Keratinocyte (primary cell): ENCODE measurements around the gene CFAP91. TPM values are rescaled to one million over a fixed set of nuclear protein-coding genes. Genes with fewer than 3 reads are reported as not detected.

Source experiments
- DNase-seq: peaks from one replicate; pipeline ENCODE4 v3.0.0-alpha.2; 2011; ENCODE audit warnings: low read depth, missing footprints, low spot score
- FAIRE-seq: peaks from 2 replicates; lab custom pipeline; 2011; peaks lifted over from hg19 to GRCh38; lab: Jason Lieb, UNC
- H2AFZ ChIP-seq: 2 replicates; pipeline ENCODE4 v1.6.0; 2012; ENCODE audit warnings: low read length, control low read depth, inconsistent platforms; ENCODE audit not compliant: control insufficient read depth
- H3K27ac ChIP-seq: 2 replicates; pipeline ENCODE4 v1.5.1; 2011; ENCODE audit warnings: low read length; ENCODE audit not compliant: control insufficient read depth, insufficient read depth
- H3K27me3 ChIP-seq: 3 replicates; pipeline ENCODE4 v1.6.0; 2011; ENCODE audit warnings: low read length; ENCODE audit not compliant: control insufficient read depth, insufficient read depth; ENCODE audit errors: extremely low read depth
- H3K36me3 ChIP-seq, 2 experiments: 2 replicates in 1 of 2; 3 replicates in 1 of 2; pipeline ENCODE4 v1.5.1; 2011; ENCODE audit warnings: low read length in 2 of 2, mild to moderate bottlenecking in 1 of 2; ENCODE audit not compliant: control insufficient read depth in 2 of 2, insufficient read depth in 2 of 2; ENCODE audit errors: extremely low read depth in 1 of 2
- H3K4me1 ChIP-seq: 3 replicates; pipeline ENCODE4 v1.5.1; 2011; ENCODE audit warnings: low read length; ENCODE audit not compliant: control insufficient read depth, insufficient read depth; ENCODE audit errors: extremely low read depth
- H3K4me2 ChIP-seq: 3 replicates; pipeline ENCODE4 v1.6.0; 2011; ENCODE audit warnings: low read depth, low read length; ENCODE audit not compliant: control insufficient read depth, insufficient read depth; ENCODE audit errors: extremely low read depth
- H3K4me3 ChIP-seq, 3 experiments: fragments of 200-600 bp in 1 of 3; sonication (generic) in 1 of 3; 2 replicates in 2 of 3; 3 replicates in 1 of 3; pipeline ENCODE4 v1.5.1; 2011 to 2016; ENCODE audit warnings: low read length in 3 of 3, mild to moderate bottlenecking in 3 of 3, control low read depth in 2 of 3, inconsistent platforms in 1 of 3, low read depth in 1 of 3, mixed read lengths in 1 of 3, mixed run types in 1 of 3, moderate library complexity in 1 of 3; ENCODE audit not compliant: control insufficient read depth in 2 of 3, insufficient read depth in 2 of 3; ENCODE audit errors: extremely low read depth in 1 of 3
- H3K79me2 ChIP-seq: 2 replicates; pipeline ENCODE4 v1.6.0; 2012; ENCODE audit warnings: low read length; ENCODE audit not compliant: control insufficient read depth, insufficient read depth
- H3K9ac ChIP-seq: 3 replicates; pipeline ENCODE4 v1.6.0; 2011; ENCODE audit warnings: low read length; ENCODE audit not compliant: control insufficient read depth, insufficient read depth; ENCODE audit errors: extremely low read depth
- H3K9me1 ChIP-seq: 3 replicates; pipeline ENCODE4 v1.6.0; 2011; ENCODE audit warnings: low read length; ENCODE audit not compliant: control insufficient read depth, insufficient read depth; ENCODE audit errors: extremely low read depth
- H3K9me3 ChIP-seq: 2 replicates; pipeline ENCODE4 v1.5.1; 2012; ENCODE audit warnings: low read depth, low read length; ENCODE audit not compliant: control insufficient read depth
- H4K20me1 ChIP-seq: 3 replicates; pipeline ENCODE4 v1.6.0; 2011; ENCODE audit warnings: low read length; ENCODE audit not compliant: control insufficient read depth, insufficient read depth; ENCODE audit errors: extremely low read depth
- CTCF ChIP-seq, 3 experiments: IDR thresholded peaks in 1 of 3; conservative IDR thresholded peaks in 1 of 3; optimal IDR thresholded peaks in 1 of 3; 2 replicates in 2 of 3; 3 replicates in 1 of 3; pipeline versions ENCODE3 to v1.5.1; 2011; ENCODE audit warnings: low read length in 3 of 3, mild to moderate bottlenecking in 3 of 3, moderate library complexity in 2 of 3, control low read depth in 1 of 3, inconsistent platforms in 1 of 3; ENCODE audit not compliant: insufficient read depth in 2 of 3; ENCODE audit errors: extremely low read depth in 1 of 3
- EZH2 ChIP-seq: IDR thresholded peaks from one replicate; pipeline ENCODE4 v1.6.1; 2012; ENCODE audit warnings: inconsistent platforms, mild to moderate bottlenecking, low read length, moderate library complexity
- dilution Hi-C: fragments of 300-500 bp; cut with MboI; formaldehyde crosslinking; loops from one replicate; pipeline ENCODE4 v1.7.0; 2020; ENCODE audit warnings: low sequenced_read_pairs; ENCODE audit not compliant: extremely low pct_ligation_motif_present
- polyA plus RNA-seq, 5 experiments: library from polyadenylated mRNA; depleted of rRNA in 3 of 5; stranded (reverse) in 3 of 5; stranded (forward) in 1 of 5; unstranded in 1 of 5; fragments of >200 nt; gene quantifications; 1 replicate in 1 of 5; 2 replicates in 3 of 5; 3 replicates in 1 of 5; pipeline versions ENCODE4 v1.2.1 to v1.2.3, GENCODE V29; 2011 to 2012; ENCODE audit warnings: missing spikeins in 2 of 5, low read depth in 1 of 5, low replicate concordance in 1 of 5

CFAP91 gene
- polyA plus RNA-seq, 1 donor (not counting 4 experiments of a cell fraction or from before 2014, with no cell fraction given), result not detected

GRCh38 chr3:119657887-119658702, 44.7 kb upstream of the CFAP91 start:
- Histone ChIP-seq H2AFZ (no peak overlapping the region), H3K9ac (no peak overlapping the region), H3K4me3 (no peak overlapping the region), H3K4me1 (no peaks in the 10 kb centered on the region), H3K36me3 (no peaks in the 10 kb centered on the region), H3K27me3 (no peaks in the 10 kb centered on the region), H3K9me1 (no peaks in the 10 kb centered on the region), H3K79me2 (no peaks in the 10 kb centered on the region), H4K20me1 (no peaks in the 10 kb centered on the region), H3K9me3 (no peaks in the 10 kb centered on the region), H3K27ac (no peak overlapping the region), H3K4me2 (no peak overlapping the region)
- no peak for DNase-seq
- TF ChIP-seq CTCF (optimal IDR thresholded peaks at IDR 0.05 in 1 of 3, IDR thresholded peaks at IDR 0.05 in 1 of 3, conservative IDR thresholded peaks at IDR 0.05 in 1 of 3; ENCODE audit: extremely low read depth in 1 of 3, insufficient read depth in 2 of 3, low read length in 3 of 3) (no peak), EZH2 (no peak)
- FAIRE-seq, result no peak
- dilution Hi-C loops, result no loop called here

- H3K4me1 ChIP-seq, result no peaks in the 10 kb centered on the region
- H4K20me1 ChIP-seq, result no peaks in the 10 kb centered on the region
- H3K9me3 ChIP-seq, result no peaks in the 10 kb centered on the region
- no peak overlapping the region for H3K4me2 ChIP-seq
- dilution Hi-C loops, result no loop called here
- H3K27me3 ChIP-seq, result no peaks in the 10 kb centered on the region
- DNase-seq (no peak), FAIRE-seq (no peak)
- TF ChIP-seq CTCF (optimal IDR thresholded peaks at IDR 0.05 in 1 of 3, IDR thresholded peaks at IDR 0.05 in 1 of 3, conservative IDR thresholded peaks at IDR 0.05 in 1 of 3; ENCODE audit: extremely low read depth in 1 of 3, insufficient read depth in 2 of 3, low read length in 3 of 3), result no peak
- no peak for TF ChIP-seq EZH2
- no peaks in the 10 kb centered on the region for H3K36me3 ChIP-seq
- H3K79me2 ChIP-seq, result no peaks in the 10 kb centered on the region
- no peak overlapping the region for H3K27ac ChIP-seq
- no peak overlapping the region for H3K9ac ChIP-seq
- no peaks in the 10 kb centered on the region for H3K9me1 ChIP-seq
- no peak overlapping the region for H2AFZ ChIP-seq
- no peak overlapping the region for H3K4me3 ChIP-seq
Observed at GRCh38 chr3:119658994-119659393, 43.8 kb upstream of the CFAP91 start.
